SIG-M5 treated with dmso at 0.1 percent for 504 hours (cell line): ENCODE data around the gene NLK.
"Not testable (repeated sequence)": the region's sequence is repeated elsewhere in the genome, so short reads cannot be mapped to it uniquely, and the experiment has no call there.

Experiments used
- DNase-seq: peaks from one replicate; lab custom pipeline; 2025; ENCODE audit not compliant: unreplicated experiment; lab: John Stamatoyannopoulos, UW

NLK gene

GRCh38 chr17:28042657-28042720 lies at the start of gene NLK:
NLK (plus strand) TSS chr17:28042677; CDS start chr17:28042874, 197 bp downstream.
- DNase-seq: no peak

GRCh38 chr17:27993161-27993695 lies 49.2 kb upstream of the NLK start:
- DNase-seq: no peak

- peak; percentile 43 for DNase-seq
Measured at GRCh38 chr17:27993723-27994310, 48.7 kb upstream of the NLK start.

GRCh38 chr17:27994586-27994985 lies 47.9 kb upstream of the NLK start:
- DNase-seq: no peak

GRCh38 chr17:27995554-27995953 lies 46.9 kb upstream of the NLK start:
- DNase-seq: no peak

- DNase-seq: no peak
Measured at GRCh38 chr17:27996202-27997043, 46.1 kb upstream of the NLK start.

DNA sequence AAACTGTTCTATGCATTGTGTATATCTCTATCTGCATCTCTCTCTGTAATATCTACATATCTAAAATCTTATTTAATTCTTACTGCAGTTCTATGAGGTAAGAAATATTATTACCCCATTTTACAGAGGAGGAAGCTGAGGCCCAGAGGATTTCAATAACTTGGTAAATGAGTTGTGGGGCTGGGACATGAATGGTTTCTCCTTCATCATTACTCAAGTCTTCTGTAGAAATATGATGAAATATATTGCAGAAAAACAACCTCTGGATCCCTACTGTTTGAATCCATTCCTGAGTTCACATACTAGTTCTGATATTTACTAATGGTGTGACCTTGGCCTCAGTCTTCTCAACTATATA lies 45.5 kb upstream of the NLK start:
- DNase-seq: no peak

GRCh38 chr17:27997522-27997921 lies 45.0 kb upstream of the NLK start:
- no peak for DNase-seq

GRCh38 chr17:28001149-28001548 lies 41.3 kb upstream of the NLK start:
- DNase-seq: no peak

- DNase-seq: no peak
Measured at GRCh38 chr17:28004344-28004743, 38.1 kb upstream of the NLK start.

- DNase-seq: not testable (repeated sequence)
Measured at GRCh38 chr17:28007925-28008324, 34.6 kb upstream of the NLK start.

DNA sequence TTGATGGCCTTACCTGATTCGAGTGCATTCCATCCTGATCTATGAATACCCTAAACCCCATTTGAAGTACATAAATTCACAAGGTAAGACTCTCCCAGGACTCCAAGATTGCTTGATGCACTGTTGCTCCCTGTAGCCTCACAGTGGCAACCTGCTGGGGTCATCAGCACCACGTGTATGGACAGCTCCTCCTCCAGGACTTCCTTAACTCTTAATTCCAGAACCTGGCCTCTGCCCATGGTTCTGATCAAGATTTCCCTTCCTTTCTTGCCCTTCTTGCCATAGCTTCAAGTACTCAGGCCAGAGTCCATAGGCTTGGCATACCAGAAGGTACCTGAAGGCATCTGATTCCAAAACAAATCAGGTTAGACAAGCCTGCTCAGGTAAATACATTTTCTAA lies 34.0 kb upstream of the NLK start:
- DNase-seq: peak; percentile 57

DNA sequence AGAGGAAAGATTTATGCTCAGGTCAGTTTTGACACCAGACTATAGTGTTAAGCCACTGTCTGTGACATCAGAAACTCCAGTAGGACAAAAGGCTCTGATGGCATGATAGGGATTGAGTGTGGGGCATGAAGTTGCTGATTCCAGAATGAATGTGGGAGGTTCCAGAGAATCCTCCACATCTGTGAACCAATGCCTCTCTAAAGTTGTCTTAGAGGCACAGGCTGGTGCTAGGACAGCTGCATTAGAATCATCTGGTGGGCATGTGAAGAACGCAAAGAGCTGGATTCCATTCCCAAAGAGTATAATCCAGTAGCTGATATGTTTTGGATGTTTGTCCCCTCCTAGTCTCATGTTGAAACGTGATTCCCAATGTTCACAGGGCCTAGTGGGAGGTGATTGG lies 32.1 kb upstream of the NLK start:
- no peak for DNase-seq

DNA sequence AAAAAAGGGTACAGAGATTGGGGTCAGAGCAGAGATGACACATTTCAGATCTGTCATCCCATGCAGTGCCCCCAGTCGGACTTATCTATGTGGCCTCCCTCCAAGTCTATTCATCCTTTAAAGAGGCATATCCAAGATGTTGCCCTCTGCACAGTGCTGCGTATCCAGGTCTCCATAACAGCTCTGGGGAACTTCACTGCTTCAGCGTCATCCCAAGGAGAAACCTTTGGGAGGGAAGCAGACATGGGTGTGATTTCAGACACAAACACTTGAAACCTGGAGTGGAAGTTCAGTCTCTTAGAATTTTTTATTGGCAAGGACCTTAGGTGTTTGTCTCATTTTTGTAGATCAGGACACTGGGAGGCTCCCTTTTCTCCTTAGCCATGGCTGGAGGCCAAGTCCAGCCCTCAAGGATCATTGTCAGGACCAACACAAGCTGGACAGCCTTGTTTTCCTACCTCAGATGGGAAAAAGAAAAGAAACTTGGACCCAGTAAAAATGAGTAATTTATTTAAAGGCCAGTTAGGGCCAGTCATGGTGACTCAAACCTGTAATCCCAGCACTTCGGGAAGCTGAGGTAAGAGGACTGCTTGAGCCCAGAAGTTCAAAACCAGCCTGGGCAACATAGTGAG lies 23.9 kb upstream of the NLK start:
- no peak for DNase-seq

- no peak for DNase-seq
Measured at GRCh38 chr17:28020515-28020914, 22.0 kb upstream of the NLK start.

- no peak for DNase-seq
Measured at GRCh38 chr17:28029044-28029443, 13.4 kb upstream of the NLK start.

GRCh38 chr17:28030386-28030785 lies 12.1 kb upstream of the NLK start:
- DNase-seq: no peak

DNA sequence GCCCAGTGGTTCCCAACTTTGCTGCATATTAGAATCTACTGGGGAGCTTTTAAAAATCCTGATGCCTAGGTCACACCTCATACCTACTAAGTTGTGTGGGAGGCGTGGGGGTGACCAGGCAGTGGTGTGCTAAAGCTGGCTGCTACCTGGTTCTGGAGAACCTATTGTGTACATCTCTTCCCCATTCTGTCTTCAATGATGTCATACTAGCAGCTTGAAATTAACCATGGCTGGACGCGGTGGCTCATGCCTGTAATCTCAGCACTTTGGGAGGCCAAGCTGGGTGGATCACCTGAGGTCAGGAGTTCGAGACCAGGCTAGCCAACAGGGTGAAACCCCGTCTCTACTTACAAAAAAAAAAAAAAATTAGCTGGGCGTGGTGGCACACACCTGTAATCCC lies 11.3 kb upstream of the NLK start:
- no peak for DNase-seq

DNA sequence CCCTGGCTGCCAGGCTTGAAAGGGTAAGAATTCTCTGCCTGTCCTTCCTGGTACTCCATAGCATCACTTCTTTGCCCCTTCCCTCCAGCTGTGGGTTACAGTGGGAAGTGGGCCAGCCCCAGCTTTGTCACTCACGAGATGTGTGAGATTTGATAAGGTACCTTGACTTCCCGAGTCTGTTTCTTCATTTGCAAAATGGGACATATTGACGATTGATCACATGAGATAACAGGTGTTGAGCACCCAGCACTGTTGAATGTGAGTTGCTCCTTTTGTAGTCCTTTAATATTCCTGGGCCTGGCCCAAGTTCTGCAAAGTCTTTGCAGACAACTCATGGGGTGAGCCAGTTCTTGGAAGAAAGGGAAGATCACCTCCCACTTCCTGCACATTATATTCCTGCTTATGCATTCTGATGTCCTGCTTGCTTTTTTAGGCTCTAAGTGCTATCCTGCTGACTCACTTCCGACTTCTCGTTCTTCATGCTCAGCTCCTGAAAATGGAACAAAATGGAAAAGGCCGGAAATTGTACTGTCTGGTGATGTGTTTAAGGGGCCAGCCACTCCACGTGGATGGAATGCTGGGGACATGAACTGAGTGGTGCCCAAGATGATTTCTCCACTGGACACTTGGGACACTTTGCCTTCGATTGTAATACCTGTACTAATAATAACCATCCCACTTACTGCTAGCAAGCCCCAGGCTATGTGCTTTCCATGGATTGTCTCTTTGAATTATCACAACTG lies 8.3 kb upstream of the NLK start:
- no peak for DNase-seq

DNA sequence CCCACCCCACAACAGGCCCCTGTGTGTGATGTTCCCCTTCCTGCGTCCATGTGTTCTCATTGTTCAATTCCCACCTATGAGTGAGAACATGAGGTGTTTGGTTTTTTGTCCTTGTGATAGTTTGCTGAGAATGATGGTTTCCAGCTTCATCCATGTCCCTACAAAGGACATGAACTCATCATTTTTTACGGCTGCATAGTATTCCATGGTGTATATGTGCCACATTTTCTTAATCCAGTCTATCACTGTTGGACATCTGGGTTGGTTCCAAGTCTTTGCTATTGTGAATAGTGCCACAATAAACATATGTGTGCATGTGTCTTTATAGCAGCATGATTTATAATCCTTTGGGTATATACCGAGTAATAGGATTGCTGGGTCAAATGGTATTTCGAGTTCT lies 7.0 kb upstream of the NLK start:
- DNase-seq: not testable (repeated sequence)

DNA sequence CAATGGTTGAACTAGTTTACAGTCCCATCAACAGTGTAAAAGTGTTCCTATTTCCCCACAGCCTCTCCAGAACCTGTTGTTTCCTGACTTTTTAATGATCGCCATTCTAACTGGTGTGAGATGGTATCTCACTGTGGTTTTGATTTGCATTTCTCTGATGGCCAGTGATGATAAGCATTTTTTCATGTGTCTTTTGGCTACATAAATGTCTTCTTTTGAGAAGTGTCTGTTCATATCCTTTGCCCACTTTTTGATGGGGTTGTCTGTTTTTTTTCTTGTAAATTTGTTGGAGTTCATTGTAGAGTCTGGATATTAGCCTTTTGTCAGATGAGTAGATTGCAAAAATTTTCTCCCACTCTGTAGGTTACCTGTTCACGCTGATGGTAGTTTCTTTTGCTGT lies 6.6 kb upstream of the NLK start:
- DNase-seq: not testable (repeated sequence)

- DNase-seq: no peak
Measured at GRCh38 chr17:28038802-28039201, 3.7 kb upstream of the NLK start.
